ELR (cell line): ENCODE results near the gene D2HGDH.
"Not testable (repeated sequence)": the region's sequence is repeated elsewhere in the genome, so short reads cannot be mapped to it uniquely, and the experiment has no call there.

Experiments
- DNase-seq: peaks from one replicate; pipeline ENCODE4 v3.0.0-alpha.2; 2015; ENCODE audit warnings: low read depth

Gene D2HGDH

GRCh38 chr2:241748468-241749256 lies 14.2 kb downstream of the D2HGDH start:
- DNase-seq, result no peak

- no peak for DNase-seq
Observed at GRCh38 chr2:241750076-241750840, 15.8 kb downstream of the D2HGDH start.

- no peak for DNase-seq
Observed at GRCh38 chr2:241751152-241751551, 16.7 kb downstream of the D2HGDH start.

GRCh38 chr2:241751776-241752175 lies 17.3 kb downstream of the D2HGDH start:
- DNase-seq, result no peak

- no peak for DNase-seq
Observed at GRCh38 chr2:241752253-241752652, 17.8 kb downstream of the D2HGDH start.

GRCh38 chr2:241752689-241753276 lies 18.4 kb downstream of the D2HGDH start:
- DNase-seq, result no peak

- DNase-seq, result no peak
Observed at GRCh38 chr2:241753493-241753892, 19.1 kb downstream of the D2HGDH start.

GRCh38 chr2:241754042-241754441 lies 19.6 kb downstream of the D2HGDH start:
- no peak for DNase-seq

- DNase-seq, result no peak
Observed at GRCh38 chr2:241755166-241755565, 20.7 kb downstream of the D2HGDH start.

GRCh38 chr2:241755777-241756176 lies 21.3 kb downstream of the D2HGDH start:
- no peak for DNase-seq

- DNase-seq, result no peak
Observed at GRCh38 chr2:241759067-241759807, 24.8 kb downstream of the D2HGDH start.

- DNase-seq, result not testable (repeated sequence)
Observed at GRCh38 chr2:241759893-241760292, 25.5 kb downstream of the D2HGDH start.

- DNase-seq, result no peak
Observed at GRCh38 chr2:241760301-241760771, 25.9 kb downstream of the D2HGDH start.

GRCh38 chr2:241762321-241762932 lies 28.0 kb downstream of the D2HGDH start:
- no peak for DNase-seq

- no peak for DNase-seq
Observed at GRCh38 chr2:241762933-241763369, 28.5 kb downstream of the D2HGDH start.

- no peak for DNase-seq
Observed at GRCh38 chr2:241763551-241764274, 29.3 kb downstream of the D2HGDH start.

- no peak for DNase-seq
Observed at GRCh38 chr2:241764275-241765241, 30.1 kb downstream of the D2HGDH start.

GRCh38 chr2:241767464-241768250 lies 33.2 kb downstream of the D2HGDH start:
- DNase-seq, result no peak

- no peak for DNase-seq
Observed at GRCh38 chr2:241768251-241768711, 33.9 kb downstream of the D2HGDH start.
